ENCODE data around the gene DTX2.
A peak's percentile ranks its signal among the peaks of the same experiment; 100 is the strongest.
"Not testable (repeated sequence)": the region's sequence is repeated elsewhere in the genome, so short reads cannot be mapped to it uniquely, and the experiment has no call there.

Gene DTX2

GRCh38 chr7:76485822-76486610 is 24.5 kb downstream of the DTX2 start:
- H3K4me3 ChIP-seq (ENCODE audit: low read length); DNase-seq (ENCODE audit: low read depth): not testable (repeated sequence)

GRCh38 chr7:76486618-76487017 is 25.1 kb downstream of the DTX2 start:
- not testable (repeated sequence) for DNase-seq (ENCODE audit: low read depth); H3K4me3 ChIP-seq (ENCODE audit: low read length)

- not testable (repeated sequence) for DNase-seq (ENCODE audit: low read depth); H3K4me3 ChIP-seq (ENCODE audit: low read length)
Observed at GRCh38 chr7:76487969-76488368, 26.5 kb downstream of the DTX2 start.

- DNase-seq (ENCODE audit: low read depth) = not testable (repeated sequence)
Observed at GRCh38 chr7:76492139-76492538, 30.6 kb downstream of the DTX2 start.

GRCh38 chr7:76495717-76496116 is 34.2 kb downstream of the DTX2 start:
- not testable (repeated sequence) for H3K4me3 ChIP-seq (ENCODE audit: low read length)

More at GRCh38 chr7:76492139-76492538, 30.6 kb downstream of the DTX2 start:
- not testable (repeated sequence) for H3K4me3 ChIP-seq (ENCODE audit: low read length)

GRCh38 chr7:76497918-76498582 is 36.5 kb downstream of the DTX2 start:
- DNase-seq (ENCODE audit: low read depth); H3K4me3 ChIP-seq (ENCODE audit: low read length): not testable (repeated sequence)

More at GRCh38 chr7:76495717-76496116, 34.2 kb downstream of the DTX2 start:
- DNase-seq (ENCODE audit: low read depth) = not testable (repeated sequence)

GRCh38 chr7:76498583-76499200 is 37.2 kb downstream of the DTX2 start:
- not testable (repeated sequence) for DNase-seq (ENCODE audit: low read depth); H3K4me3 ChIP-seq (ENCODE audit: low read length)

- not testable (repeated sequence) for H3K4me3 ChIP-seq (ENCODE audit: low read length); DNase-seq (ENCODE audit: low read depth)
Observed at GRCh38 chr7:76499201-76499923, 37.9 kb downstream of the DTX2 start.

- DNase-seq (ENCODE audit: low read depth); H3K4me3 ChIP-seq (ENCODE audit: low read length): not testable (repeated sequence)
Observed at GRCh38 chr7:76499924-76500241, 38.4 kb downstream of the DTX2 start.

GRCh38 chr7:76502224-76502623 is 40.7 kb downstream of the DTX2 start:
- DNase-seq (ENCODE audit: low read depth); H3K4me3 ChIP-seq (ENCODE audit: low read length): not testable (repeated sequence)

GRCh38 chr7:76502836-76503235 is 41.3 kb downstream of the DTX2 start:
- peak; percentile 28 for DNase-seq (ENCODE audit: low read depth)
- H3K4me3 ChIP-seq (ENCODE audit: low read length) = not testable (repeated sequence)

GRCh38 chr7:76503244-76503643 is 41.7 kb downstream of the DTX2 start:
- DNase-seq (ENCODE audit: low read depth); H3K4me3 ChIP-seq (ENCODE audit: low read length): not testable (repeated sequence)

- not testable (repeated sequence) for DNase-seq (ENCODE audit: low read depth); H3K4me3 ChIP-seq (ENCODE audit: low read length)
Observed at GRCh38 chr7:76504351-76505167, 43.0 kb downstream of the DTX2 start.
